ENCODE data around the gene AFF2. TPM values are rescaled to one million over a fixed set of nuclear protein-coding genes. Genes with fewer than 3 reads are reported as not detected.

Gene AFF2
- total and polyA plus RNA-seq, 4 donors, result 1.2 to 13.0 (median 3.9) TPM

DNA sequence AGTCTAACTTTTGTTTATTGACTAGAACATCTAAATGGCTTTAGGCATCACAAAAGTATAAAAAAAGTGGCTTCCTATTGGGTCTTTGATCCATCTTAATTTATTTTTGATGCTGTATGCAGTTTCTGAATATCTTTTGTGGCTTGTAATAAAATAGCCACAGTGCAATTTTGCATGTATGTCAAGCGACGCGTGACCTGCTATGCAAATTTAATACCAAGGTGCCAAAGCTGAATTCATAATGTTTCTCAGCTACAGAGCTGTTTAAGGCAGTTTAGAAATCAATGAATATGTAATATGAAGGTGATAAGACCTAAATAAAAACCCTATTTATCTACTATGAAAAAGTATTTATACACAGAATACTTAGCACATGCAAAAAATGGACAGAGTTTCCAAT lies 197.8 kb downstream of the AFF2 start:
- Histone ChIP-seq H3K4me3 (no peak overlapping the region), H3K36me3 (ENCODE audit: control insufficient read depth in 4 of 4, insufficient read depth in 4 of 4, low read length in 4 of 4) (no peaks in the 10 kb centered on the region), H3K9ac (ENCODE audit: insufficient read depth in 1 of 2, low read length in 2 of 2) (no peak overlapping the region), H3K4me1 (ENCODE audit: control insufficient read depth in 5 of 5, insufficient read depth in 5 of 5, low read length in 5 of 5) (no peaks in the 10 kb centered on the region), H3K9me3 (ENCODE audit: control insufficient read depth in 4 of 4, insufficient read depth in 3 of 4, low read length in 3 of 4) (no peaks in the 10 kb centered on the region), H3K27me3 (ENCODE audit: control insufficient read depth in 3 of 3, insufficient read depth in 3 of 3, low read length in 2 of 3) (peaks cover 0 to 3% (median 0%) of the 10 kb centered on the region in 3 donors), H3K27ac (ENCODE audit: low read depth in 1 of 2, low read length in 1 of 2) (no peak overlapping the region)
- WGBS, 2 donors, result 92% methylated on average over 3 of the region's 3 CpGs
- TF ChIP-seq, protein P1, sequence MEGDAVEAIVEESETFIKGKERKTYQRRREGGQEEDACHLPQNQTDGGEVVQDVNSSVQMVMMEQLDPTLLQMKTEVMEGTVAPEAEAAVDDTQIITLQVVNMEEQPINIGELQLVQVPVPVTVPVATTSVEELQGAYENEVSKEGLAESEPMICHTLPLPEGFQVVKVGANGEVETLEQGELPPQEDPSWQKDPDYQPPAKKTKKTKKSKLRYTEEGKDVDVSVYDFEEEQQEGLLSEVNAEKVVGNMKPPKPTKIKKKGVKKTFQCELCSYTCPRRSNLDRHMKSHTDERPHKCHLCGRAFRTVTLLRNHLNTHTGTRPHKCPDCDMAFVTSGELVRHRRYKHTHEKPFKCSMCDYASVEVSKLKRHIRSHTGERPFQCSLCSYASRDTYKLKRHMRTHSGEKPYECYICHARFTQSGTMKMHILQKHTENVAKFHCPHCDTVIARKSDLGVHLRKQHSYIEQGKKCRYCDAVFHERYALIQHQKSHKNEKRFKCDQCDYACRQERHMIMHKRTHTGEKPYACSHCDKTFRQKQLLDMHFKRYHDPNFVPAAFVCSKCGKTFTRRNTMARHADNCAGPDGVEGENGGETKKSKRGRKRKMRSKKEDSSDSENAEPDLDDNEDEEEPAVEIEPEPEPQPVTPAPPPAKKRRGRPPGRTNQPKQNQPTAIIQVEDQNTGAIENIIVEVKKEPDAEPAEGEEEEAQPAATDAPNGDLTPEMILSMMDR (IDR thresholded peaks at IDR 0.05; ENCODE audit: control extremely low read depth, extremely low read depth), result no peak
- no peak for DNase-seq
- no peak for ATAC-seq (ENCODE audit: insufficient read depth, low FRiP score)

DNA sequence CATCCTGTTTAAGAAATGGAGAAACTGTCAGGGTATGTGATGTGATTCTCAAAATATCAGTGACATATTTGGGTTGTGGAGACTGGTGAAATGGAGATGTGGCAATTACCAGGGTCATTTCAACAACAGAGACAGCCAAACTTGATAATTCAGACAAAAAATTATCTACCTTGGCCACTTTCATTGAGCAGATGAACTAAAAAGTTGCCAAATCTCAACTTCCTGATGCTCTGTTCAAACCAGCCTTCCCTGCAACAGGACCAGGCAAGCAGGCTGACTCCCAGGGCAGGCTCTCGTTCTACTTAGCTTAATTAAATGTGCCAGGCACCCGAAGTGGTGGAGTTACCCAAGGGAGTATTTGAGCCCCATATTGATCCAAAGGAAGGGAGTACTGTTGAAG lies 199.6 kb downstream of the AFF2 start:
- Histone ChIP-seq H3K9me3 (ENCODE audit: control insufficient read depth in 4 of 4, insufficient read depth in 3 of 4, low read length in 3 of 4) (no peaks in the 10 kb centered on the region), H3K36me3 (ENCODE audit: control insufficient read depth in 4 of 4, insufficient read depth in 4 of 4, low read length in 4 of 4) (no peaks in the 10 kb centered on the region), H3K27me3 (ENCODE audit: control insufficient read depth in 3 of 3, insufficient read depth in 3 of 3, low read length in 2 of 3) (peaks cover 0 to 3% (median 0%) of the 10 kb centered on the region in 3 donors), H3K4me3 (no peak overlapping the region), H3K4me1 (ENCODE audit: control insufficient read depth in 5 of 5, insufficient read depth in 5 of 5, low read length in 5 of 5) (no peaks in the 10 kb centered on the region), H3K9ac (ENCODE audit: insufficient read depth in 1 of 2, low read length in 2 of 2) (no peak overlapping the region), H3K27ac (ENCODE audit: low read depth in 1 of 2, low read length in 1 of 2) (no peak overlapping the region)
- ATAC-seq (ENCODE audit: insufficient read depth, low FRiP score) (no peak), DNase-seq (no peak)
- 47 to 61% methylated on average over 2 of the region's 2 CpGs for WGBS, 2 donors
- TF ChIP-seq, protein P1 (IDR thresholded peaks at IDR 0.05; ENCODE audit: control extremely low read depth, extremely low read depth), result no peak

DNA sequence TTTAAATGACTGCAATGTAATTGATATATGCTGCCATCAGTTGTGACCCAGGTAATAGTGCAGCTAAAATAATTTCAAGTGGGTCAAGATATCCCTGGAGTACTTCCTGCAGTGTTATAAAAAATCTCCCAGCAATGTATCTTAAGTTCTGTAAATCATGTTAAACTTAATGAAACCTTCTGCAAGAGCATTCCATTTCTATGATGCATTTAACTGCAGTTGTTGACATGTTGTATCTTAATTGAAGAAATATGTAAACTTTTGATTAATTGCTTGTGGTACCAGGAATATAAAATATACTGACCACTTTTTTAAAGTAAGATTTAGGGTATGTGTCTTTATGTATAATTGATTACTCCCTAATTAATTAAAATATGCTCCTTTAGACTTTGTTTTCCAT lies 213.6 kb downstream of the AFF2 start:
- no peak for DNase-seq
- Histone ChIP-seq H3K36me3 (ENCODE audit: control insufficient read depth in 4 of 4, insufficient read depth in 4 of 4, low read length in 4 of 4) (no peaks in the 10 kb centered on the region), H3K9ac (ENCODE audit: insufficient read depth in 1 of 2, low read length in 2 of 2) (no peak overlapping the region), H3K4me1 (ENCODE audit: control insufficient read depth in 5 of 5, insufficient read depth in 5 of 5, low read length in 5 of 5) (no peaks in the 10 kb centered on the region), H3K4me3 (no peak overlapping the region), H3K9me3 (ENCODE audit: control insufficient read depth in 4 of 4, insufficient read depth in 3 of 4, low read length in 3 of 4) (no peaks in the 10 kb centered on the region), H3K27ac (ENCODE audit: low read depth in 1 of 2, low read length in 1 of 2) (no peak overlapping the region), H3K27me3 (ENCODE audit: control insufficient read depth in 3 of 3, insufficient read depth in 3 of 3, low read length in 2 of 3) (peaks cover 0 to 3% (median 0%) of the 10 kb centered on the region in 3 donors)
- no peak for ATAC-seq (ENCODE audit: insufficient read depth, low FRiP score)
- TF ChIP-seq, protein P1 (IDR thresholded peaks at IDR 0.05; ENCODE audit: control extremely low read depth, extremely low read depth), result no peak

DNA sequence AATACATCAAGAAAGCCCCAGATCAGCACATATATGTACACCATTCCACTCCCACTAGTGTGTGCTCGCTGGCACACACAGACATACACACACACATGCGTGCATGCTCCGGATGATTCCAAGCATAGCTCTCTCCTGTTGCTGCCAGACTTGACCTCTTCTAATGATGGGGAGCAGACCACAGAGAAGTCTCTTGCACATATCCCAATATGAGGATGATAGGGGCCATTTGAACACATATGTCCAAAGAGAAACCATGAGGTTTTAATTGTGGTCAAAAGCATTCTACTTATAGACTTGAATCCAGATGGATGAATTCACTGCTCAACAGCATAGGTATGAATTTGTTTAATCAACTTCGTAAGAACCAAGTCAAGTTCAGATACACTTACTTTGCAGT lies 214.9 kb downstream of the AFF2 start:
- Histone ChIP-seq H3K36me3 (ENCODE audit: control insufficient read depth in 4 of 4, insufficient read depth in 4 of 4, low read length in 4 of 4) (no peaks in the 10 kb centered on the region), H3K4me3 (no peak overlapping the region), H3K9ac (ENCODE audit: insufficient read depth in 1 of 2, low read length in 2 of 2) (no peak overlapping the region), H3K27ac (ENCODE audit: low read depth in 1 of 2, low read length in 1 of 2) (no peak overlapping the region), H3K27me3 (ENCODE audit: control insufficient read depth in 3 of 3, insufficient read depth in 3 of 3, low read length in 2 of 3) (peaks cover 0 to 3% (median 0%) of the 10 kb centered on the region in 3 donors), H3K9me3 (ENCODE audit: control insufficient read depth in 4 of 4, insufficient read depth in 3 of 4, low read length in 3 of 4) (no peaks in the 10 kb centered on the region), H3K4me1 (ENCODE audit: control insufficient read depth in 5 of 5, insufficient read depth in 5 of 5, low read length in 5 of 5) (no peaks in the 10 kb centered on the region)
- DNase-seq (no peak), ATAC-seq (ENCODE audit: insufficient read depth, low FRiP score) (no peak)
- TF ChIP-seq, protein P1 (IDR thresholded peaks at IDR 0.05; ENCODE audit: control extremely low read depth, extremely low read depth), result no peak
- WGBS, 2 donors, result 74 to 97% methylated on average over 4 of the region's 4 CpGs
